IMR-90 (cell line): ENCODE data around the gene C11orf21. TPM values are rescaled to one million over a fixed set of nuclear protein-coding genes. Genes with fewer than 3 reads are reported as not detected.

Experiments used
- ATAC-seq: fragments of 200-7000 bp; cut with Tn5 transposase; 2 replicates; pipeline ENCODE4 v1.9.1; 2020; ENCODE audit warnings: low read depth, mild to moderate bottlenecking, moderate library complexity
- BruUV-seq: library from RNA; stranded (reverse); fragments of 400-500 nt; replicated peaks from 2 replicates; lab custom pipeline; 2021; lab: Mats Ljungman, UMichigan
- CTCF ChIA-PET: fragments of 300-600 bp; formaldehyde crosslinking; extraction: SDS; loops from one replicate; lab custom pipeline; 2021; ENCODE audit warnings: antibody characterized with exemption; lab: Yijun Ruan, JAX
- POLR2A ChIA-PET: fragments of 300-600 bp; sonication (Branson Sonifier 250); formaldehyde crosslinking; loops from one replicate; lab custom pipeline; 2022; ENCODE audit warnings: antibody characterized with exemption; ENCODE audit not compliant: unreplicated experiment; lab: Charles Lee
- DNase-seq: peaks from one replicate; pipeline ENCODE4 v3.0.0; 2013
- H2AFZ ChIP-seq: replicated peaks from 2 replicates; pipeline ENCODE3; 2013; ENCODE audit warnings: low read length, mild to moderate bottlenecking; ENCODE audit not compliant: poor library complexity
- H2AK5ac ChIP-seq: 2 replicates; pipeline ENCODE4 v1.6.1; 2013; ENCODE audit warnings: low read depth, low read length, inconsistent platforms
- H2AK9ac ChIP-seq: replicated peaks from 2 replicates; pipeline ENCODE3; 2013; ENCODE audit warnings: mild to moderate bottlenecking, low read depth, low read length, moderate library complexity; ENCODE audit not compliant: poor library complexity
- H2BK120ac ChIP-seq: 2 replicates; pipeline ENCODE4 v1.6.1; 2013; ENCODE audit warnings: low read depth, low read length, inconsistent platforms
- H2BK15ac ChIP-seq: 3 replicates; pipeline ENCODE4 v1.6.1; 2013; ENCODE audit warnings: low read depth, low read length, inconsistent platforms
- H2BK20ac ChIP-seq: 2 replicates; pipeline ENCODE4 v1.6.1; 2013; ENCODE audit warnings: low read depth, mild to moderate bottlenecking, inconsistent platforms, low read length, moderate library complexity
- H2BK5ac ChIP-seq: 2 replicates; pipeline ENCODE4 v1.6.1; 2013; ENCODE audit warnings: mild to moderate bottlenecking, low read depth, low read length, inconsistent platforms; ENCODE audit not compliant: poor library complexity, severe bottlenecking
- H3K14ac ChIP-seq: replicated peaks from 2 replicates; pipeline ENCODE4 v1.6.1; 2013; ENCODE audit warnings: low read depth, low read length, inconsistent platforms
- H3K18ac ChIP-seq: 2 replicates; pipeline ENCODE4 v1.6.1; 2013; ENCODE audit warnings: low read depth, low read length, control low read depth
- H3K23ac ChIP-seq: 2 replicates; pipeline ENCODE4 v1.6.1; 2013; ENCODE audit warnings: low read depth, low read length, inconsistent platforms
- H3K27ac ChIP-seq: 2 replicates; pipeline ENCODE4 v1.5.1; 2013; ENCODE audit warnings: mild to moderate bottlenecking, control low read depth, low read length; ENCODE audit not compliant: insufficient read depth
- H3K27me3 ChIP-seq: 2 replicates; pipeline ENCODE4 v1.6.1; 2013; ENCODE audit warnings: low read length; ENCODE audit not compliant: control insufficient read depth, insufficient read depth
- H3K36me3 ChIP-seq: 2 replicates; pipeline ENCODE4 v1.6.1; 2013; ENCODE audit warnings: low read length, mixed read lengths; ENCODE audit not compliant: control insufficient read depth, insufficient read depth
- H3K4ac ChIP-seq: 2 replicates; pipeline ENCODE4 v1.6.1; 2013; ENCODE audit warnings: low read depth, low read length, inconsistent platforms
- H3K4me1 ChIP-seq: 2 replicates; pipeline ENCODE4 v1.6.1; 2013; ENCODE audit warnings: low read length, mixed read lengths; ENCODE audit not compliant: control insufficient read depth, insufficient read depth
- H3K4me2 ChIP-seq: 2 replicates; pipeline ENCODE4 v1.6.1; 2013; ENCODE audit warnings: low read depth, mild to moderate bottlenecking, control low read depth, low read length, moderate library complexity
- H3K4me3 ChIP-seq: 2 replicates; pipeline ENCODE4 v1.5.1; 2013; ENCODE audit warnings: low read depth, mild to moderate bottlenecking, control low read depth, low read length, moderate library complexity; ENCODE audit not compliant: insufficient read depth
- H3K56ac ChIP-seq: 2 replicates; pipeline ENCODE4 v1.6.1; 2013; ENCODE audit warnings: low read length, inconsistent platforms; ENCODE audit not compliant: insufficient read depth; ENCODE audit errors: extremely low read depth
- H3K79me1 ChIP-seq, 2 experiments: 2 replicates each; pipeline ENCODE4 v1.6.1; 2013; ENCODE audit warnings: low read length in 2 of 2, inconsistent platforms in 1 of 2, low read depth in 1 of 2
- H3K9ac ChIP-seq: 2 replicates; pipeline ENCODE4 v1.6.1; 2013; ENCODE audit warnings: low read depth, low read length, control low read depth
- H3K9me1 ChIP-seq: 2 replicates; pipeline ENCODE4 v1.6.1; 2013; ENCODE audit warnings: low read length, inconsistent platforms; ENCODE audit not compliant: insufficient read depth
- H3K9me3 ChIP-seq: 2 replicates; pipeline ENCODE4 v1.6.1; 2013; ENCODE audit warnings: low read length; ENCODE audit not compliant: control insufficient read depth, insufficient read depth
- H4K20me1 ChIP-seq: 2 replicates; pipeline ENCODE4 v1.6.1; 2013; ENCODE audit warnings: low read length, inconsistent platforms; ENCODE audit not compliant: insufficient read depth
- H4K5ac ChIP-seq: 2 replicates; pipeline ENCODE4 v1.6.1; 2013; ENCODE audit warnings: mild to moderate bottlenecking, low read depth, low read length, control low read depth
- H4K8ac ChIP-seq, 2 experiments: 2 replicates each; pipeline ENCODE4 v1.6.1; 2013; ENCODE audit warnings: low read depth in 2 of 2, low read length in 2 of 2, control low read depth in 1 of 2, inconsistent platforms in 1 of 2
- H4K91ac ChIP-seq: 2 replicates; pipeline ENCODE4 v1.6.1; 2013; ENCODE audit warnings: low read depth, low read length, inconsistent platforms; ENCODE audit not compliant: insufficient read depth
- BHLHE40 ChIP-seq: fragments of 150-350 bp; IDR thresholded peaks from 2 replicates; pipeline ENCODE4 v1.6.1; 2016; ENCODE audit warnings: mild to moderate bottlenecking, low read depth, low read length
- CEBPB ChIP-seq: IDR thresholded peaks from 2 replicates; pipeline ENCODE4 v1.6.1; 2012; ENCODE audit warnings: low read depth, low read length, improper control_type of control experiment
- CHD1 ChIP-seq: IDR thresholded peaks from 2 replicates; pipeline ENCODE4 v1.6.1; 2012; ENCODE audit warnings: low read depth, low read length, improper control_type of control experiment
- ELK1 ChIP-seq: fragments of 150-350 bp; IDR thresholded peaks from 2 replicates; pipeline ENCODE4 v1.6.1; 2016; ENCODE audit warnings: low read depth, mild to moderate bottlenecking, low read length, moderate library complexity, borderline replicate concordance
- MAFK ChIP-seq: IDR thresholded peaks from 2 replicates; pipeline ENCODE4 v1.6.1; 2012; ENCODE audit warnings: low read depth, low read length, improper control_type of control experiment
- MAZ ChIP-seq: IDR thresholded peaks from 2 replicates; pipeline ENCODE4 v1.6.1; 2012; ENCODE audit warnings: low read depth, mild to moderate bottlenecking, low read length, improper control_type of control experiment, moderate library complexity, borderline replicate concordance
- MXI1 ChIP-seq: IDR thresholded peaks from 2 replicates; pipeline ENCODE4 v1.6.1; 2012; ENCODE audit warnings: low read depth, mild to moderate bottlenecking, low read length, moderate library complexity, borderline replicate concordance
- NFE2L2 ChIP-seq: fragments of 150-350 bp; IDR thresholded peaks from 2 replicates; pipeline ENCODE4 v1.6.1; 2016; ENCODE audit warnings: low read depth, mild to moderate bottlenecking, low read length
- RAD21 ChIP-seq: IDR thresholded peaks from 2 replicates; pipeline ENCODE4 v1.6.1; 2012; ENCODE audit warnings: low read length, improper control_type of control experiment
- RCOR1 ChIP-seq: IDR thresholded peaks from 2 replicates; pipeline ENCODE4 v1.6.1; 2012; ENCODE audit warnings: mild to moderate bottlenecking, low read length, improper control_type of control experiment; ENCODE audit not compliant: insufficient replicate concordance
- RFX5 ChIP-seq: IDR thresholded peaks from 2 replicates; pipeline ENCODE4 v1.8.0; 2012; ENCODE audit warnings: low read depth, mild to moderate bottlenecking, low read length, moderate library complexity
- SMC3 ChIP-seq: fragments of 150-350 bp; IDR thresholded peaks from 2 replicates; pipeline ENCODE4 v1.6.1; 2016; ENCODE audit warnings: low read depth, mild to moderate bottlenecking, antibody characterized with exemption, low read length, moderate library complexity
- WGBS, 2 experiments: methylation state at CpG; one replicate each; pipeline versions ENCODE4 v1.1.5 to v1.1.7; 2013; ENCODE audit warnings: missing lambda C conversion rate in 2 of 2; ENCODE audit not compliant: insufficient read length in 1 of 2; ENCODE audit errors: extremely low coverage in 2 of 2; 5-methylcytosine and 5-hydroxymethylcytosine counted together
- dilution Hi-C: fragments of 300-500 bp; cut with HindIII; formaldehyde crosslinking; loops from one replicate; pipeline ENCODE4 v1.14.3; 2018; ENCODE audit warnings: low sequenced_read_pairs; ENCODE audit not compliant: unreplicated experiment
- in situ Hi-C: fragments of 300-500 bp; cut with MboI; formaldehyde crosslinking; loops from 3 replicates; pipeline ENCODE4 v1.14.3; 2019; ENCODE audit warnings: low sequenced_read_pairs, inconsistent platforms, mixed read lengths
- intact Hi-C: fragments of 100-400 bp; cut with micrococcal nuclease; formaldehyde crosslinking; loops from 2 replicates; pipeline ENCODE4 v1.10.0; 2022
- polyA plus RNA-seq, 3 experiments: library from polyadenylated mRNA; depleted of rRNA; stranded (reverse); fragments of >200 nt; gene quantifications; 2 replicates each; pipeline ENCODE4 v1.2.3, GENCODE V29; 2012; ENCODE audit warnings: low replicate concordance in 1 of 3
- total RNA-seq: library from RNA; depleted of rRNA; stranded (reverse); fragments of >200 nt; gene quantifications from 2 replicates; pipeline ENCODE4 v1.2.3, GENCODE V29; 2012
- TF ChIP-seq, protein P1 (sequence below): fragments of 150-350 bp; IDR thresholded peaks from 2 replicates; pipeline ENCODE4 v1.6.1; 2017; ENCODE audit warnings: mild to moderate bottlenecking, antibody characterized with exemption, low read length, low read depth
- TF ChIP-seq, protein P2 (sequence below): conservative IDR thresholded peaks from 2 replicates; pipeline ENCODE4 v1.5.1; 2012; ENCODE audit warnings: mild to moderate bottlenecking, low read depth, low read length, improper control_type of control experiment

Gene C11orf21
- total and polyA plus RNA-seq, 2 of the 4 experiments (the other 2 are of a cell fraction) = not detected

DNA sequence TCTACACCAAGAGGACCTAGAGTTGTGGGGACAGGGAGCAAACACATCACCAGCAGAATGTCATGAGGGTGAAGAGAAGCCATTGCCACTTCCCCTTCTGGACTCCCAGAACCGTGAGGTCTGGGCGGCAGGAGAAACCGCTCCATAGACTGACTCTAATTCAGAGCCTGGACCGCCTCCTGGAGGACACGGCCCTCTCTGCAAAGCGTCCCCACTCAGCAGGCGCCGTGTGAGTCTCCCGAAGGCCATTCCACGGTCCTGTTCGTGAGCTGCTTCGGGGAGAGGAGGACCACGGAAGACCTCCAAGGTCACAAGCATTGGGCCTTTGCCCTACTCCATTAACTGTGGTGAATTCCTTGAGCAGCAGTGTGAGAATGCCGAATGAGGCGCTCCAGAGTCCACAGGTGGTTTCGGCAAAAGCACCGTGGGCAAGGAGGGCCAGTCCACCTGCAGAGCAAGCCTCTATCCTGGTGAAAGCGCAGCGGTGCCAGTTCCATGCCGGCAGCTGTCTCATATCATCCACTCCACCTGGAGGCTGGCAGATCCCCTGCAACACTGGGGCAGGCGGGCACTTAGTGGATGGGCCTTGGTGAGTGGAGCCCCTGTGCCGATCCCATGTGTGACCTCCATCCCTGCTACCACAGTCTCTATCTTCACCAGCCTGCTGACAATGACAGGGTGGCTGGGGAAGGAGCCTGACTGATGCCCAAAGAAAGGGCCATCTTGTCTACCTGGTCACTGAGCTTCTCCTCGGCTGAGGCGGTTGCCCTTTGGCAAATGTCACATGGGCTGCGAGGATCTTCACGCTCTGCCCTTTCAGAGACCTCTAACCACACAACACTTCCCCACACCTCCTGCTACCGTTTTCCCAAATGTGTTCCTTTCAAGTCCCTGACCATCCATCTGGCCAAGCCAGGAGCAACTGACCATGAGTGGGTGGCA lies 7.5 kb downstream of the C11orf21 start:
- no peak overlapping the region for H3K14ac ChIP-seq
- no peak overlapping the region for H2AFZ ChIP-seq
- H2BK120ac ChIP-seq = no peak overlapping the region
- no peak overlapping the region for H4K8ac ChIP-seq
- no peak overlapping the region for H4K91ac ChIP-seq
- no peaks in the 10 kb centered on the region for H3K36me3 ChIP-seq
- BruUV-seq = no TSS peak
- H2BK15ac ChIP-seq = no peak overlapping the region
- DNase-seq = no peak
- H2AK9ac ChIP-seq = no peak overlapping the region
- no peak overlapping the region for H2AK5ac ChIP-seq
- 69% methylated on average over 14 of the region's 27 CpGs; no CpG with 5 or more reads in 1 of the 2 experiments for WGBS, 2 experiments
- peaks cover 37% of the 10 kb centered on the region for H3K27me3 ChIP-seq
- intact Hi-C loops (no loop called here), in situ Hi-C loops (no loop called here), dilution Hi-C loops (no loop called here)
- no peak overlapping the region for H4K5ac ChIP-seq
- no peak overlapping the region for H3K56ac ChIP-seq
- ChIA-PET CTCF (interaction anchor here (0.7 kb wide), 1 partner anchor 12 kb away, joined by 3 read pairs; no protein-coding TSS in a partner anchor), POLR2A (no interaction called here)
- H3K18ac ChIP-seq = no peak overlapping the region
- no peak overlapping the region for H3K9ac ChIP-seq
- no peaks in the 10 kb centered on the region for H3K79me1 ChIP-seq
- H3K4ac ChIP-seq = no peak overlapping the region
- no peak overlapping the region for H3K27ac ChIP-seq
- ATAC-seq = no peak
- no peak overlapping the region for H3K23ac ChIP-seq
- no peak overlapping the region for H2BK20ac ChIP-seq
- no peaks in the 10 kb centered on the region for H3K9me1 ChIP-seq
- H3K9me3 ChIP-seq = no peaks in the 10 kb centered on the region
- no peaks in the 10 kb centered on the region for H4K20me1 ChIP-seq
- no peak overlapping the region for H2BK5ac ChIP-seq
- H3K4me2 ChIP-seq = no peak overlapping the region
- H3K4me3 ChIP-seq = no peak overlapping the region
- no peaks in the 10 kb centered on the region for H3K4me1 ChIP-seq
- TF ChIP-seq RAD21 (no peak), MXI1 (no peak), MAZ (no peak), CHD1 (no peak), MAFK (no peak), RCOR1 (no peak), BHLHE40 (no peak), RFX5 (no peak), CEBPB (no peak), SMC3 (no peak), ELK1 (no peak), NFE2L2 (no peak)
- TF ChIP-seq, protein P1, sequence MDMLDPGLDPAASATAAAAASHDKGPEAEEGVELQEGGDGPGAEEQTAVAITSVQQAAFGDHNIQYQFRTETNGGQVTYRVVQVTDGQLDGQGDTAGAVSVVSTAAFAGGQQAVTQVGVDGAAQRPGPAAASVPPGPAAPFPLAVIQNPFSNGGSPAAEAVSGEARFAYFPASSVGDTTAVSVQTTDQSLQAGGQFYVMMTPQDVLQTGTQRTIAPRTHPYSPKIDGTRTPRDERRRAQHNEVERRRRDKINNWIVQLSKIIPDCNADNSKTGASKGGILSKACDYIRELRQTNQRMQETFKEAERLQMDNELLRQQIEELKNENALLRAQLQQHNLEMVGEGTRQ = no peak
- TF ChIP-seq, protein P2, sequence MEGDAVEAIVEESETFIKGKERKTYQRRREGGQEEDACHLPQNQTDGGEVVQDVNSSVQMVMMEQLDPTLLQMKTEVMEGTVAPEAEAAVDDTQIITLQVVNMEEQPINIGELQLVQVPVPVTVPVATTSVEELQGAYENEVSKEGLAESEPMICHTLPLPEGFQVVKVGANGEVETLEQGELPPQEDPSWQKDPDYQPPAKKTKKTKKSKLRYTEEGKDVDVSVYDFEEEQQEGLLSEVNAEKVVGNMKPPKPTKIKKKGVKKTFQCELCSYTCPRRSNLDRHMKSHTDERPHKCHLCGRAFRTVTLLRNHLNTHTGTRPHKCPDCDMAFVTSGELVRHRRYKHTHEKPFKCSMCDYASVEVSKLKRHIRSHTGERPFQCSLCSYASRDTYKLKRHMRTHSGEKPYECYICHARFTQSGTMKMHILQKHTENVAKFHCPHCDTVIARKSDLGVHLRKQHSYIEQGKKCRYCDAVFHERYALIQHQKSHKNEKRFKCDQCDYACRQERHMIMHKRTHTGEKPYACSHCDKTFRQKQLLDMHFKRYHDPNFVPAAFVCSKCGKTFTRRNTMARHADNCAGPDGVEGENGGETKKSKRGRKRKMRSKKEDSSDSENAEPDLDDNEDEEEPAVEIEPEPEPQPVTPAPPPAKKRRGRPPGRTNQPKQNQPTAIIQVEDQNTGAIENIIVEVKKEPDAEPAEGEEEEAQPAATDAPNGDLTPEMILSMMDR = no peak
